ENCODE measurements around the gene ATP5F1B.
A peak's percentile ranks its signal among the peaks of the same experiment; 100 is the strongest.
"Not testable (repeated sequence)": the region's sequence is repeated elsewhere in the genome, so short reads cannot be mapped to it uniquely, and the experiment has no call there.

Gene ATP5F1B

DNA sequence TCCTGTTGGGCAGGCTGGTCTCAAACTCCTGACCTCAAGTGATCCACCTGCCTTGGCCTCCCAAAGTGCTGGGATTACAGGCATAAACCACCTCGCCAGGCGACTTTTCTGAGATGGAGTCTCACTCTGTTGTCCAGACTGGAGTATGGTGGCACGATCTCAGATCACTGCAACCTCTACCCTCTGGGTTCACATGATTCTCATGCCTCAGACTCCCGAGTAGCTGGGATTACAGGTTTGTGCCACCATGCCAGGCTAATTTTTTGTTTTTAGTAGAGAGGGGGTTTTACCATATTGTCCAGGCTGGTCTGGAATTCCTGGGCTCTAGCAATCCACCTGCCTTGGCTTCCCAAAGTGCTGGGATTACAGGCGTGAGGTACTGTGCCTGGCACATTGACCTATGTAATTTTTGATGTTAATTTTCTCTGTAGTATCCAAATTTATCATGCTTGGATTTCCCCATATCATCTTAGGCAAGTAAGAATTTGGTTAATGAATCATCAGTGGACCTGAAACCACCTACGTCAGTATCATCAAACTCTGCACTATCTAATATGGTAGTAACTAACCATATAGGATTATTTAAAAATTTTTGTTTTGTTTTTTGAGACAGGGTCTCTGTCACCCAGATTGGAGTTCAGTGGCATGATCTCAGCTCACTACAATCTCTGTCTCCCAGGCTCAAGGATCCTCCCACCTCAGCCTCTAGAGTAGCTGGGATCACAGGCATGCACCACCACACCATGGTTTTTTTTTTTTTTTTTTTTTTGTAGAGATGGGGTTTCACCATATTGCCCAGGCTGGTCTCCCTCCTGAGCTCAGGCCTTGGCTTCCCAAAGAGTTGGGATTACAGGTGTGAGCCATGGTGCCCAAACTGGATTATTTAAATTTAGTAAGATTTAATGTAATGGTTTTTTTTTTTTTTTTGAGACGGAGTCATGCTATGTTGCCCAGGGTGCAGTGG, 11.9 kb upstream of the ATP5F1B start:
- TF ChIP-seq POLR2A (IDR thresholded peaks at IDR 0.05; ENCODE audit: low read depth, low read length) (no peak), TAF1 (IDR thresholded peaks at IDR 0.05; ENCODE audit: low read depth, low read length) (no peak), PAX5 (IDR thresholded peaks at IDR 0.05; ENCODE audit: insufficient read depth, low read length, severe bottlenecking) (no peak), POU2F2 (IDR thresholded peaks at IDR 0.05; ENCODE audit: low read depth, low read length) (no peak), POLR2AphosphoS5 (IDR thresholded peaks at IDR 0.05; ENCODE audit: low read depth, low read length) (no peak), SPI1 (IDR thresholded peaks at IDR 0.05; ENCODE audit: low read depth, low read length) (no peak)
- peak; percentile 41 for FAIRE-seq
- DNase-seq (ENCODE audit: insufficient read length, low spot score) = no peak

DNA sequence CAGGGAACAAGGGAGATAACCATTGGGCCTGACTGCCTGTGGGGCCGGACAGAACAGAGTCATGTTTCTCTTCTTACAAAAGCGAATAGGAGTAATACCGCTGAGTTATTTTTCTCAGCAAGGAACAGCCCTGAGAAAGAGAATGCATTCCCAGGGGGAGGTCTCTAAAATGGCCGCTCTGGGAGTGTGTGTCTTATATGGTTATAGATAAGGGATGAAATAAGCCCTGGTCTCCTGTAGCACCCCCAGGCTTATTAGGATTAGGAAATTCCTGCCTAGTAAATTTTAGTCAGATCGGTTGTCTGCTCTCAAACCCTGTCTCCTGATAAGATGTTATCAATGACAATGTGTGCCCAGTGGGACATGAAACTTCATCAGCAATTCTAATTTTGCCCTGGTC, 8.0 kb upstream of the ATP5F1B start:
- FAIRE-seq; DNase-seq (ENCODE audit: insufficient read length, low spot score): not testable (repeated sequence)

DNA sequence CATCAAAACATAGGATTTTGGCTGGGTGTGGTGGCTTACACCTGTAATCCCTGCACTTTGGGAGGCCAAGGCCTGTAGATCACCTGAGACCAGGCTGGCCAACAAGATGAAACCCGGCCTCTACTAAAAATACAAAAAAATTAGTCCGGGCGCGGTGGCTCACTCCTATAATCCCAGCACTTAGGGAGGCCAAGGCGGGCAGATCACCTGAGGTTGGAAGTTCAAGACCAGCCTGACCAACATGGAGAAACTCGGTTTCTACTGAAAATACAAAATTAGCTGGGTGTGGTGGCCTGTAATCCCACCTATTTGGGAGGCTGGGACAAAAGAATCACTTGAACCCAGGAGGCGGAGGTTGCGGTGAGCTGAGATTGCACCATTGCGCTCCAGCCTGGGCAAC, 2.2 kb upstream of the ATP5F1B start:
- DNase-seq (ENCODE audit: insufficient read length, low spot score); FAIRE-seq: not testable (repeated sequence)

DNA sequence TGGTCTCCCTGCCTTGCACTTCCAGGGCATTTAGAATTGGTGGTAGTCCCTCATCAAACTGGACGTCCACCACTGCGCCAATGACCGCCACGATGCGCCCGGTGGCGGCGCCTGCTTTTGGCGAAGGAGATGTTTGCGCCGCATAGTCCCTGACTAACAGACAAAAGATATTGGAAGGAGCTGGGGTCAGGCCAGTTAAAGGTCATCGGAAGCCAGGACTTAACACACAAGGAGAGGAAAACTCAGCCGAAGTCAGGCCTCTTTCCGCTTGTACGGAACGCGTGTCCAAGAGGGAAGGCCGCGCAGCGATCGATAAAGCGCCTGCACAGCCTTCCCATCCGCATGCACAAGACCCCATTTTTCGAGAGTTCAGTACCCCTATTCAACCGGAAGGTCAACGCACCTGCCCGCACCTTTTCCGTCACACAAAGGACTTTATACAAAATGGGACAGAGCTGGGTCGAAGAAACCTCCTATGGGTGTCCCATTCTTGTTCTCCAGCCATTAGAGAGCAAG, 525 bp downstream of the ATP5F1B start:
- TF ChIP-seq POLR2AphosphoS5 (IDR thresholded peaks at IDR 0.05; ENCODE audit: low read depth, low read length) (no peak), POLR2A (IDR thresholded peaks at IDR 0.05; ENCODE audit: low read depth, low read length) (no peak), PAX5 (IDR thresholded peaks at IDR 0.05; ENCODE audit: insufficient read depth, low read length, severe bottlenecking) (no peak), POU2F2 (IDR thresholded peaks at IDR 0.05; ENCODE audit: low read depth, low read length) (no peak), SPI1 (IDR thresholded peaks at IDR 0.05; ENCODE audit: low read depth, low read length) (no peak), TAF1 (IDR thresholded peaks at IDR 0.05; ENCODE audit: low read depth, low read length) (no peak)
- FAIRE-seq (no peak), DNase-seq (ENCODE audit: insufficient read length, low spot score) (no peak)

DNA sequence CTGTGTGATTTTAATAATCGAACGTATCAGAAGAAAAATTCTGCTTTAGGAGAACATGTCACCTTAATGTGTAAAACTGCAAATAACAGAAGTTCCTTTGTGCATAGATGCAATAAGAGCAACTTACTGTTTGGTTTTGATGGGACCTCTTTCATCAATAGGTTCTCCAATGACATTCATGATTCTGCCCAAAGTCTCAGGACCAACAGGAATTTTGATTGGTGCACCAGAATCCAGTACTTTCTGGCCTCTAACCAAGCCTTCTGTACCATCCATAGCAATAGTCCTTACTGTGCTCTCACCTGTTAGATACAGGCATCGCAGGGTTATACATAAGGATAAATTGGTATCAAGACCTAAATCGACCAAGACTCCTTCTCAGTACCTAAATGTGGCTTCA, 1.1 kb downstream of the ATP5F1B start:
- FAIRE-seq = no peak
- TF ChIP-seq POU2F2 (IDR thresholded peaks at IDR 0.05; ENCODE audit: low read depth, low read length) (no peak), PAX5 (IDR thresholded peaks at IDR 0.05; ENCODE audit: insufficient read depth, low read length, severe bottlenecking) (no peak), TAF1 (IDR thresholded peaks at IDR 0.05; ENCODE audit: low read depth, low read length) (no peak), SPI1 (IDR thresholded peaks at IDR 0.05; ENCODE audit: low read depth, low read length) (no peak), POLR2A (IDR thresholded peaks at IDR 0.05; ENCODE audit: low read depth, low read length) (no peak), POLR2AphosphoS5 (IDR thresholded peaks at IDR 0.05; ENCODE audit: low read depth, low read length) (no peak)
- no peak for DNase-seq (ENCODE audit: insufficient read length, low spot score)

DNA sequence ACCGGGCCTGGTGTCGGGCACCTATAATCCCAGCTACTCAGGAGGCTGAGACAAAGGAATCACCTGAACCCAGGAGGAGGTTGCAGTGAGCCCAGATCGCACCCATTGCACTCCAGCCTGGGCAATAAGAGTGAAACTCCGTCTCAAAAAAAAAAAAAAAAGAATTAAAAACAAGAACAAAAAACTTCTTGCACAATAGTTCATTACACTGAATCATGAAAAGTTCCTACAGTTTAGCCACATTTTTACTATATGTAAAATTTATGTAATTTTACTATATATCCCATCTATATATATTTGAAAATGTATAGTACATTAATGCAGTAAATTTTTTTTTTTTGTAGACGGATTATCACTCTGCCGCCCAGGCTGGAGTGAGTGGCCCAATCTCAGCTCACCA, 4.6 kb downstream of the ATP5F1B start:
- TF ChIP-seq POLR2AphosphoS5 (IDR thresholded peaks at IDR 0.05; ENCODE audit: low read depth, low read length) (no peak), POU2F2 (IDR thresholded peaks at IDR 0.05; ENCODE audit: low read depth, low read length) (no peak), TAF1 (IDR thresholded peaks at IDR 0.05; ENCODE audit: low read depth, low read length) (no peak), PAX5 (IDR thresholded peaks at IDR 0.05; ENCODE audit: insufficient read depth, low read length, severe bottlenecking) (no peak), POLR2A (IDR thresholded peaks at IDR 0.05; ENCODE audit: low read depth, low read length) (no peak), SPI1 (IDR thresholded peaks at IDR 0.05; ENCODE audit: low read depth, low read length) (no peak)
- FAIRE-seq = no peak
- DNase-seq (ENCODE audit: insufficient read length, low spot score) = no peak

DNA sequence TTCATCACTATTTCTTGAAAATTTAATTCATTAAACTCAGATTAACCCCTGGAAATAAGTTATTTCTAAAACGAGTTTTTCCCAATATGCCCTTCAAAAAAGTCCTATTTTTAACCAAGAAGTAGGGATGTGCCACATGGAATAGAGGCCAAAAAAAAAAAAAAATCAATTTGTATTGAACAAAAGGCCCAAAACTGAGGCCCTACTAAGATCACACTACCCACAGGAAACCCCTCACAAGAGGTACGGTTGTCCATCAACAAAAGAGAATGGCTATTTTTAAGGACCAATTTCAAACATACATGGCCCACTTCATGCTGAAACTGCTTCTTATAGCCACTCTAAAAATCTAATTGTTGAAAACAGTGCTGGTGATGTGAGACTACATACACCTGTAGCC, 8.2 kb downstream of the ATP5F1B start:
- DNase-seq (ENCODE audit: insufficient read length, low spot score) (no peak), FAIRE-seq (no peak)
- TF ChIP-seq TAF1 (IDR thresholded peaks at IDR 0.05; ENCODE audit: low read depth, low read length) = no peak
- no peak for TF ChIP-seq POU2F2 (IDR thresholded peaks at IDR 0.05; ENCODE audit: low read depth, low read length)
- TF ChIP-seq POLR2AphosphoS5 (IDR thresholded peaks at IDR 0.05; ENCODE audit: low read depth, low read length) = no peak
- no peak for TF ChIP-seq PAX5 (IDR thresholded peaks at IDR 0.05; ENCODE audit: insufficient read depth, low read length, severe bottlenecking)
- no peak for TF ChIP-seq POLR2A (IDR thresholded peaks at IDR 0.05; ENCODE audit: low read depth, low read length)
- TF ChIP-seq SPI1 (IDR thresholded peaks at IDR 0.05; ENCODE audit: low read depth, low read length) = no peak

DNA sequence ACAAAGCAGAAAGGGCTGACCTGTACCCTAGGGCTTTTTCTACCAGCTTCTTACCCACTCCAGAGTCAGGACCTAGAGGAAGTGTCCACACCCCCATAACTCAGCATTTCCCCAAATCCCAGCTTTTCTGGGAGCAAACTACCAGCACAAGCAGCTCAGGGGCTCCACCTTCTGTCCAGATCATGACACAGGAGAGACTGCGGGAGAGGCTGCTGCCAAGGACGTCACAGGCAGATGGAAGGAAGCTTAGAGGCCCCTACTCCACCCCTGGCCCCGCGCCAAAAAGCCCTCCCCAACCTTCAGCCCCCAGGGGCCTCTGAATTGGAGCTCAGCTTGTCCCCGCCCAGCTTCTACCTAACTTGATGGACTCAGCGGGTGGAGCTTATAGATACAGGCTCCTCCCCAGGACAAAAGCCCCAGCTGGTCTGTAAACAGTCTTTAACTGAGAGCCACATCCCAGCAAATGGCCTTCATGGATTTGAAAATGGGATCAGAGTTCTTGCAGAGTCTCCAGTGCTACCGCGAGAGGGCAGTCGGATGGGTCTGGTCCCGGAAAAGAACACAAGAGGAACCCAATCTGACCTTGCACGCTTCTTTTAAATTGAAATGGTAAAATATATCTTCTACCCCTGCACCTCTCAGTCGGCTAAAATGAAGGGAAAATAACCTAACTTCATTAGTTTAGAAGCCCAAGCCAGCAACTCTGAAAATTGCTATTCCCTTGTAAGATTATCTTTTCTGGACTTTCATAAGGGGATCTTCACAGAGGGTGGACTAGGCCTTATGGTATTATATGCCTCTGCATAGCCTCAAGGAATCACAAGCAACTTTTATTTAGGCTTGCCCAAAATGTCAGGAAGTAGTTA, 8.9 kb downstream of the ATP5F1B start:
- FAIRE-seq (no peak), DNase-seq (ENCODE audit: insufficient read length, low spot score) (peak; percentile 79)
- peak; percentile 84 for TF ChIP-seq POU2F2 (IDR thresholded peaks at IDR 0.05; ENCODE audit: low read depth, low read length)
- 0 out of 2 replicates have a peak, but pooled peaks have one; percentile 10 for TF ChIP-seq SPI1 (IDR thresholded peaks at IDR 0.05; ENCODE audit: low read depth, low read length)
- peak; percentile 79; the same call in 1 of the 2 replicates for TF ChIP-seq POLR2AphosphoS5 (IDR thresholded peaks at IDR 0.05; ENCODE audit: low read depth, low read length)
- TF ChIP-seq TAF1 (IDR thresholded peaks at IDR 0.05; ENCODE audit: low read depth, low read length) = no peak
- TF ChIP-seq PAX5 (IDR thresholded peaks at IDR 0.05; ENCODE audit: insufficient read depth, low read length, severe bottlenecking) = no peak
- peak; percentile 79 for TF ChIP-seq POLR2A (IDR thresholded peaks at IDR 0.05; ENCODE audit: low read depth, low read length)

DNA sequence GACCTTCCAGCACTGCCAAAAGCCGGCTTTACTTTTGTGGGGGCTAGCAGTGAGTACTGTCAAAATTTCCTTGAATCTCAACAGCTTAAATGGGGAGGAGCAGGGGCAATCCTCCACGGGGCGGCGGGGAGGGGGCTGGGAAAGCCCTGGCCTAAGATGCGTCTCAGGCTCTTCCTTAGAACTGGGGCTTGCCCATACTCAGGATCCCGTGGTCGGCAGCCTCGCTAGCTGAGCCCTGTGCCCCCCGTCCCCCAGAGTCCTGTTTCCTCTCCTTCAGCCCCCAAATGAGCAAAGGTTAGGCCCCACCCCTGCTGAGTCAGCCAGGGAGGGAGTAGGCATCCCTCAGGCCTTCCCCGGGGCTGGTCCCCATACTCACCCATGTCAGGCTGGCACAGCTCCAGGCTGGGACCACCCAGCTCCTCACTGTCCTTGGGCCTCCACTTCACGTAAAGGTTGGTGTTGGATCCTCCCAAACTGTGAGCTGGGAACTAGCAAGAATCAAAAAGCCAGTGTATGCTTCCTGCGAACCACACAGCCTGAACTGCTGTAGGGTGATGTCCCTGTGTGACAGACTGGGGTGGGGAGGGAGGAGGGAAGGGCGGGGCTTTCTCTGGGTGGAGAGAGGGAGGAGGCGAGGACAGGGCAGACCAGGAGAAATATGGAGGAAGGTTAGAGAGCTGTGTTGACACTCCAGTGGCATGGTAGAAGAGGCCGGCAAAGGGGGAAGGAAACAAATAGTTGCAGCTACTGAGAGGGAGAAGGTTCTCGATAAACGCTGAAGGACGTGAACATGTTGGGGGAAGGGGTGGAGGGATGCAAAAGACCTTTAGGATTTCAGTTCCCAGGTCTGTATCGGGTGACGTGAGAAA, 9.7 kb downstream of the ATP5F1B start:
- FAIRE-seq = peak; percentile 92
- DNase-seq (ENCODE audit: insufficient read length, low spot score) = no peak

More for the DNA sequence above, 9.7 kb downstream of the ATP5F1B start:
- TF ChIP-seq TAF1 (IDR thresholded peaks at IDR 0.05; ENCODE audit: low read depth, low read length) (peak; percentile 52; the same call in 1 of the 2 replicates), POLR2AphosphoS5 (IDR thresholded peaks at IDR 0.05; ENCODE audit: low read depth, low read length) (no peak; the same call in 1 of the 2 replicates)

Measured in GM12891 (cell line).